ENCODE data around the gene TTC34. TPM values are rescaled to one million over a fixed set of nuclear protein-coding genes. Genes with fewer than 3 reads are reported as not detected.

TTC34 gene
- total and polyA plus RNA-seq, 2 of the 4 experiments (the other 2 are of a cell fraction) = under 0.01 to 0.09 TPM

DNA sequence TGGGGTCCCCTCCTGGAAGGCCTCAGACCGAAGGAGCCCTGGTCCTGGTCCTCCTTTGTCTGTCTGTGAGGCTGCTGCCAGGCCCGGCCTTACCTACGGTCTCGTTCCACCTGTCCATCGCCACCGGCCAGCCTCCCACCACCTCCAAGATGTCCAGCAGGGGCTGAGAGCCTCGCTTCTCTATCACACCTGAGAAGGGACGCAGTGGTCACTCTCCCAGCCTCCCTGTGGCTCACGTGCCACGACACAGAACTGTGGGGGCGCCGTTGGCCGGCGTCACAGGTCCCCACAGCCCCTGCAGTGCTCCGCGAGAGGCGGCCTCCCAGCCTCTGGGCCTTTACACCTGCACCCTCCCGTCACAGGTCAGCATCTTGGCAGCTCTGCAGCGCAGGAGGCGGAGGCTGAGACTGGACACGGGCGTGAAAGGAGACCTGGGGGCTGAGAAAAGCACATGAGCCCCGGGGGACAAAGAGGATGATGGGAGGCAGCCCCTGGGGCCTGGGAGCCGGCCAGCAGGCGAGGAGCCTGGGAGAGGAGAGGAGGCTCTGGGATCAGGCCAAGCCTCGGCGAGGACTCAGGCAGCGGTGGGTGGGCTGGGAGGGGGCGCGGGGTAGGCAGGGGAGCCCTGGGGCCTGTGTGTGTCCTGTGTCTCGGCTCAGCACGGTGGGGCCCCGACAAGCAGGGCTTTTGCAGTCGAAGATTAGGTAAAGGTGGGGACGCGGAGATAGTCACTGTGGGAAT is 194.4 kb downstream of the TTC34 start:
- Histone ChIP-seq H4K5ac (ENCODE audit: low read depth, low read length) (no peak overlapping the region), H4K8ac (ENCODE audit: low read depth in 2 of 2, low read length in 2 of 2) (no peak overlapping the region), H2AK9ac (replicated peaks; ENCODE audit: low read depth, low read length, poor library complexity) (no peak overlapping the region), H3K14ac (replicated peaks; ENCODE audit: low read depth, low read length) (no peak overlapping the region), H2BK15ac (ENCODE audit: low read depth, low read length) (no peak overlapping the region), H3K27me3 (ENCODE audit: control insufficient read depth, insufficient read depth, low read length) (no peaks in the 10 kb centered on the region; the same call in 1 of the 2 replicates), H4K20me1 (ENCODE audit: insufficient read depth, low read length) (no peaks in the 10 kb centered on the region), H3K9me3 (ENCODE audit: control insufficient read depth, insufficient read depth, low read length) (no peaks in the 10 kb centered on the region), H3K9ac (ENCODE audit: low read depth, low read length) (no peak overlapping the region), H2BK20ac (ENCODE audit: low read depth, low read length) (no peak overlapping the region), H3K27ac (ENCODE audit: insufficient read depth, low read length) (no peak overlapping the region), H3K4me3 (ENCODE audit: insufficient read depth, low read depth, low read length) (no peak overlapping the region), H2BK5ac (ENCODE audit: low read depth, low read length, poor library complexity, severe bottlenecking) (no peak overlapping the region), H3K9me1 (ENCODE audit: insufficient read depth, low read length) (no peaks in the 10 kb centered on the region), H3K4ac (ENCODE audit: low read depth, low read length) (no peak overlapping the region), H3K4me1 (ENCODE audit: control insufficient read depth, insufficient read depth, low read length) (no peaks in the 10 kb centered on the region), H2BK120ac (ENCODE audit: low read depth, low read length) (no peak overlapping the region), H3K79me1 (ENCODE audit: low read depth in 1 of 2, low read length in 2 of 2) (no peaks in the 10 kb centered on the region), H3K23ac (ENCODE audit: low read depth, low read length) (no peak overlapping the region), H3K36me3 (ENCODE audit: control insufficient read depth, insufficient read depth, low read length) (no peaks in the 10 kb centered on the region), H3K56ac (ENCODE audit: extremely low read depth, insufficient read depth, low read length) (no peak overlapping the region), H2AK5ac (ENCODE audit: low read depth, low read length) (no peak overlapping the region), H4K91ac (ENCODE audit: insufficient read depth, low read depth, low read length) (no peak overlapping the region), H3K18ac (ENCODE audit: low read depth, low read length) (no peak overlapping the region), H3K4me2 (ENCODE audit: low read depth, low read length) (no peak overlapping the region), H2AFZ (replicated peaks; ENCODE audit: low read length, poor library complexity) (no peak overlapping the region)
- DNase-seq (no peak), ATAC-seq (ENCODE audit: low read depth) (no peak)
- POLR2A ChIA-PET (ENCODE audit: unreplicated experiment) = no interaction called here
- CTCF ChIA-PET = no interaction called here
- in situ Hi-C loops (cut with MboI; ENCODE audit: low sequenced_read_pairs) (no loop called here), intact Hi-C loops (cut with micrococcal nuclease) (no loop called here), dilution Hi-C loops (cut with HindIII; ENCODE audit: low sequenced_read_pairs, unreplicated experiment) (no loop called here)
- WGBS, 2 experiments (ENCODE audit: extremely low coverage in 2 of 2, insufficient read length in 1 of 2) = 31% methylated on average over 10 of the region's 36 CpGs; no CpG with 5 or more reads in 1 of the 2 experiments
- TF ChIP-seq FOS (IDR thresholded peaks at IDR 0.05; ENCODE audit: low read depth, low read length) = no peak
- TF ChIP-seq, protein P1, sequence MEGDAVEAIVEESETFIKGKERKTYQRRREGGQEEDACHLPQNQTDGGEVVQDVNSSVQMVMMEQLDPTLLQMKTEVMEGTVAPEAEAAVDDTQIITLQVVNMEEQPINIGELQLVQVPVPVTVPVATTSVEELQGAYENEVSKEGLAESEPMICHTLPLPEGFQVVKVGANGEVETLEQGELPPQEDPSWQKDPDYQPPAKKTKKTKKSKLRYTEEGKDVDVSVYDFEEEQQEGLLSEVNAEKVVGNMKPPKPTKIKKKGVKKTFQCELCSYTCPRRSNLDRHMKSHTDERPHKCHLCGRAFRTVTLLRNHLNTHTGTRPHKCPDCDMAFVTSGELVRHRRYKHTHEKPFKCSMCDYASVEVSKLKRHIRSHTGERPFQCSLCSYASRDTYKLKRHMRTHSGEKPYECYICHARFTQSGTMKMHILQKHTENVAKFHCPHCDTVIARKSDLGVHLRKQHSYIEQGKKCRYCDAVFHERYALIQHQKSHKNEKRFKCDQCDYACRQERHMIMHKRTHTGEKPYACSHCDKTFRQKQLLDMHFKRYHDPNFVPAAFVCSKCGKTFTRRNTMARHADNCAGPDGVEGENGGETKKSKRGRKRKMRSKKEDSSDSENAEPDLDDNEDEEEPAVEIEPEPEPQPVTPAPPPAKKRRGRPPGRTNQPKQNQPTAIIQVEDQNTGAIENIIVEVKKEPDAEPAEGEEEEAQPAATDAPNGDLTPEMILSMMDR (conservative IDR thresholded peaks at IDR 0.05; ENCODE audit: low read depth, low read length) = no peak
- no TSS peak for BruUV-seq (replicated peaks)
